Lower leg skin (tissue), 4 donors: ENCODE data around the gene CENPL. TPM values are rescaled to one million over a fixed set of nuclear protein-coding genes. Genes with fewer than 3 reads are reported as not detected.
"Not testable (repeated sequence)": the region's sequence is repeated elsewhere in the genome, so short reads cannot be mapped to it uniquely, and the experiment has no call there.

Source experiments
- DNase-seq, 2 donors: peaks; one replicate each; pipeline ENCODE4 v3.0.0-alpha.2; 2019; ENCODE audit warnings: low spot score in 2 of 2
- H3K4me3 ChIP-seq: fragments of 200-600 bp; sonication (generic); 2 replicates; pipeline ENCODE4 v1.5.1; 2017; ENCODE audit warnings: mild to moderate bottlenecking, low read depth; ENCODE audit not compliant: poor library complexity, severe bottlenecking
- CTCF ChIP-seq, 3 donors: fragments of 450-650 bp; IDR thresholded peaks; one replicate each; pipeline ENCODE4 v1.5.1; 2016; ENCODE audit warnings: antibody characterized with exemption in 3 of 3, mild to moderate bottlenecking in 3 of 3, moderate library complexity in 2 of 3
- POLR2A ChIP-seq, 2 donors: fragments of 450-650 bp; IDR thresholded peaks; one replicate each; pipeline ENCODE4 v1.6.1; 2016 to 2017; ENCODE audit warnings: antibody characterized with exemption in 2 of 2, mild to moderate bottlenecking in 1 of 2, moderate library complexity in 1 of 2
- WGBS, 2 donors: methylation state at CpG; one replicate each; pipeline ENCODE4 v1.1.5; 2018; 5-methylcytosine and 5-hydroxymethylcytosine counted together
- intact Hi-C: fragments of 100-400 bp; cut with DNase I; formaldehyde crosslinking; loops from one replicate; pipeline ENCODE4 v1.15.0; 2023; ENCODE audit warnings: low total_unique reads
- total RNA-seq, 4 donors: library from RNA; depleted of rRNA; stranded (reverse); fragments of >200 nt; gene quantifications; one replicate each; pipeline ENCODE4 v1.1.0, GENCODE V29; 2016

Gene CENPL
- total RNA-seq, 4 donors from 2014 or later, result 2.7 to 6.8 (median 4.1) TPM

- H3K4me3 ChIP-seq, result no peak overlapping the region
- TF ChIP-seq CTCF (IDR thresholded peaks at IDR 0.05), result no peak
- TF ChIP-seq POLR2A (IDR thresholded peaks at IDR 0.05), result no peak
- intact Hi-C loops, result no loop called here
- WGBS, 2 donors, result 82 to 87% methylated on average over 5 of the region's 5 CpGs
- DNase-seq, result no peak
Measured at GRCh38 chr1:173864179-173864867, 39.6 kb upstream of the CENPL start.

GRCh38 chr1:173863224-173864161 is 38.8 kb upstream of the CENPL start:
- TF ChIP-seq CTCF (IDR thresholded peaks at IDR 0.05) (no peak), POLR2A (IDR thresholded peaks at IDR 0.05) (no peak)
- no peak overlapping the region for H3K4me3 ChIP-seq
- DNase-seq, result no peak
- intact Hi-C loops, result no loop called here

- no peak for DNase-seq
- WGBS, 2 donors, result 70 to 82% methylated on average over 8 of the region's 8 CpGs
- TF ChIP-seq CTCF (IDR thresholded peaks at IDR 0.05), result no peak
- TF ChIP-seq POLR2A (IDR thresholded peaks at IDR 0.05), result no peak
- H3K4me3 ChIP-seq, result no peak overlapping the region
- intact Hi-C loops, result no loop called here
Measured at GRCh38 chr1:173862769-173863223, 38.1 kb upstream of the CENPL start.

GRCh38 chr1:173862146-173862768 is 37.6 kb upstream of the CENPL start:
- H3K4me3 ChIP-seq, intact Hi-C loops, DNase-seq: not testable (repeated sequence)
- 85 to 90% methylated on average over 13 of the region's 13 CpGs for WGBS, 2 donors

- no peak overlapping the region for H3K4me3 ChIP-seq
- no peak for DNase-seq
- TF ChIP-seq POLR2A (IDR thresholded peaks at IDR 0.05) (no peak), CTCF (IDR thresholded peaks at IDR 0.05) (no peak)
- intact Hi-C loops, result no loop called here
- WGBS, 2 donors, result 90 to 95% methylated on average over 7 of the region's 7 CpGs
Measured at GRCh38 chr1:173861731-173862145, 37.1 kb upstream of the CENPL start.

- TF ChIP-seq CTCF (IDR thresholded peaks at IDR 0.05), result no peak
- no peak for TF ChIP-seq POLR2A (IDR thresholded peaks at IDR 0.05)
Measured at GRCh38 chr1:173860065-173860464, 35.4 kb upstream of the CENPL start.

GRCh38 chr1:173859547-173859946 is 34.9 kb upstream of the CENPL start:
- WGBS, 2 donors, result 96% methylated on average over 5 of the region's 5 CpGs
- DNase-seq, intact Hi-C loops, H3K4me3 ChIP-seq: not testable (repeated sequence)

More at GRCh38 chr1:173860065-173860464, 35.4 kb upstream of the CENPL start:
- DNase-seq, result no peak
- WGBS, 2 donors, result 80 to 97% methylated on average over 1 of the region's 1 CpG
- intact Hi-C loops, result no loop called here
- no peak overlapping the region for H3K4me3 ChIP-seq
